Effector CD8-positive, alpha-beta T cell (primary cell): ENCODE results near the gene MTARC1.

ENCODE experiments used
- DNase-seq: peaks from one replicate; lab custom pipeline; 2025; lab: John Stamatoyannopoulos, UW

Gene MTARC1

DNA sequence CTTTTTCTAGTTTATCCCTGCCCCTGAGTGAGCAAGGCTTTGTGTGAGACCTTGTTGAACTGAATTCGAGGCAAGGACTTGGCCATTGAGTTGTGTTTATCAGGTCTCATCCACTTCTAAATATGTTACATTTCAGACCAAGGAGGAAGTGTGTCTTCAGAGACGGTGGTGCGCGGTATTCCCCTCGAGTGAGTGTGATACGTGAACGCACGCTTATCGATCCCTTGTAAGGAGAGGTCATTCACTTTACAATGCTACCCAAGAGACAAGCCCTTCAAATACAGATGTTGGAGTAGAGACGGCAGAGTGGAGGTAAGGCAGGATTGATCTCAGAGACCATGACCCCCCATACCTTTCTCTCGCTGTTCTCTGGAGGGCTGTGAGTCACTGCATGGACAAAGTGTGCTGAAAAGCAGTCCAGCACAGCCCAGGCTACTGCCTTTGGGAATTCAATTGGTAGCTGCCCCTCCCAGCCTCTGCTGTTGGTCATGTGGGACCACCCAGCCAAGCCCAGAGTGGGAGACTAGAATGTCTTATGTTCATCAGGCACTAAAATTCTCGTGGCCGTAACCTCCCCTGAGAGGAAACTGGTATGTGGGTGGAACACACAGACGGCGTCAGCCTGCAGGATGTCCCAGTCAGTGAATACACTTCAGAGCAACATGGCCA lies 16.3 kb upstream of the MTARC1 start:
- no peak for DNase-seq

DNA sequence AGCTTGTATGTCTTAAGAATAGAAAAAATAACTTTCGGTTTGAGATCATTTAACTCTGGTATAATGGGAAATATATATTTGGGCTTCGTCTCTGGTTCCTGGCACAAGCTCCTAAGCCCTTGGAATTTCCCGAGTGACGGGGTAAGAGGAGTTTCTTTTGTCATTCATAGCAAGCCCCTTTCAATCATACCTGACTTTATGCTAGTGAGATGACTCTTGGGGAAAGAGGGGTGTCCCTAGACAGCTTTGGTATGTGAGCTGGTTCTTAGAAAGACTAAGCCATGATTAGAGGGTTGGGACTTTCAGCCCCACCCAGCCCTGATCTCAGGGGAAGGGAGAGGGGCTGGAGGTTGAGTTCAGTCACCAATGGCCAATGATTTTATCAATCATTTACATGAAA lies 13.9 kb upstream of the MTARC1 start:
- no peak for DNase-seq

DNA sequence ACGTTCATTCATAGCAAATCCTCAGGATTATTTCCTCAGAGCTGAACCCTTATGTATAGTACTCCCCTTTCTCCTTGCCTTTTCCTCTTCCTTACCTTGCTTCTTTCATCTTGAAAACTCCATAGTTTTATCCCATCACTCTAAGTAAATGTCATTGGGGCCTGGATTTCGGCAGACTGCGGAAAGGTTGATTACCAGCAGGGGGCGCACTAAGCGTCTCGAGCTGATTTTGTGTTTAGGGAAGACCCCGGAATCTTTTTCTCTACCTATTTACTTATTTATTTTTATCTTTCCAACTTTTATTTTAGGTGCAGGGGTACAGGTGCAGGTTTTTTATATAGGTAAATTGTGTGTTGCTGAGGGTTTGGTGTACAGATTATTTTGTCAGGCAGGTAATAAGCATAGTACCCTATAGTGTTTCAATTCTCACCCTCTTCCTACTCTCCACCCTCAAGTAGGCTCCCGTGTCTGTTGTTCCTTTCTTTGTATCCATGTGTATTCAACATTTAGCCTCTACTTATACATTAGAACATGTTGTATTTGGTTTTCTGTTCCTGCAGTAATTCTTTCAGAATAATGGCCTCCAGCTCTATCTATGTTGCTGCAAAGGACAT lies 11.4 kb upstream of the MTARC1 start:
- no peak for DNase-seq

DNA sequence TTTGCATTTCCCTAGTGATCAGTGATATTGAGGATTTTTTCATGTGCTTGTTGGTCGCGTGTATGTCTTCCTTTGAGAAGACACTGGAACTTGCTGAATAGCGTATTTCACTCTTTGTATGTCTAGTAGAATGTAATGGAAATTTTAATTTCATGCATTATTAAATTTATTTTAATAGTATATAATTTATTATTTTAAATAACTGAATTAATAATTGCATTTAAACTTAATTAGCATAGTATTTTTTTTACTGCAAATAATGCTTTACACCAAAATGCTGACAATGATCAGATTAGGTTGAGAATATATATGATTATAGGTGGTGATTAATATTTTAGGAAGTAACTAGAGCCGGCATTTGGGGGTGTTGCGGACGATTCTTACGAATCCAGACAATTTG lies 10.5 kb upstream of the MTARC1 start:
- DNase-seq, result no peak

DNA sequence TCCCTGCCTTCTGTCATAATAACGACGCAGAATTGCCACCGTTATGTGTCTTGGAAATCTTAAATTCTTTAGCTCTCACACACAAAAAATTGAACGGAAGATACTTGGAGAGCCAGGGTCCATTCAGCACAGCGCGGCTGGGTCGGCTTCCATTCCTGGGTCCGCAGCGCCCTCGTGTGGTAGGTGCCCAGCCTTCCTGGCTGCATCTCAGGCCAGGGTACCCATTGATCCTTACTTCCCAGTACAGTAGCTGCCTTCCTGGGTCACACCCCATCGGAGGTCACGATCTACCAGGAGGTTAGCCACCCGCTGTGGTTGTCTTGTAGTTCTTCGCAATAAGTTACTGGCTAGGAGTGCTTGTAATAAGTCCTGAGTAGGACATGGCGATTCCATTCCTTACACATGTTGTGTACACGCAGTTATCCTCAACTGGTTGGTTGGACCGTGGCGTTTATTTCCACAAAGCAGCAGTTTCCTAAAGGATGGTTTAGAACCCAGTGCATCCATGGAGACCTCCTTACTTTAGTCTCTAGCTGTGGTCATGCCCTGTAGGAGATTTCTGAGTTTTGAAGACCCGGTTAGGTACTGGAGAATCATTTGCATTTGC lies 9.9 kb upstream of the MTARC1 start:
- peak; percentile 17 for DNase-seq

DNA sequence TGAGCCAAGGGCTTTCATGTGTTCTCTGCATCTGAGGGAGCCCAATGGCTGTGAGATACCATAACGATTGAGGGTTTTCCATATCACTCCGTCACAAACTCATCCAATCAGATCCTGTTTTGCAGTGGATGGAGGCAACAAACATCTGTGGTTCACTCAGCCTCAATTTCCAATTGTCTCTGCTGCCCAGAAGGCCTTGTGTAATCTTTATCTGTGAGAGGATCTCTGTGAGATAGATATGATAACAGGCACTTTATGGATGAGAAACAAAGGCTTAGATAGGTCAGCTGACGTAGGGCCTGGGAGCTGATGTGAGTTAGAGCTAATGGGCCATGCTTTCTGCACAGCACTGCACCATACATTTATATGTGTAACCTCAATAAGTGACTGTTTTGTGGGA lies 3.3 kb upstream of the MTARC1 start:
- no peak for DNase-seq

DNA sequence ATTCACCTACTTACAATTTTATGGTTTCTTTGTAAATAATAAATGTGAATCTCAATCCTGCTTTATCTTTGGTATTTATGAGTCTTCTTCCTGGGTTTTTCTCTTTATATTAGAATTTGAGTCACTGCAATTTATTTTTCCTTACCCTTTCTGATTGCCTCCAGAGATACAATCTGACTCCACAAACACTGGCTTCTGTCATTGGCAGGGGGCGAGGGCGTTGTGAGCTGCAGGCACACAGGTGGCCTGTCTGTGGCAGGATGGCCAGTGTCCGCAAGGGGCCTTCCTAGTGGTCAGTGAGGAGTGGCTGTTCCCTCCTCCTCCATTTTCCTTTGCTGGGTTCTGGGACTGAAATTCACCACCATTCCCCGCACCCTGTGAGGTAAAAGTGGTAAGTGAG lies 2.0 kb upstream of the MTARC1 start:
- no peak for DNase-seq

DNA sequence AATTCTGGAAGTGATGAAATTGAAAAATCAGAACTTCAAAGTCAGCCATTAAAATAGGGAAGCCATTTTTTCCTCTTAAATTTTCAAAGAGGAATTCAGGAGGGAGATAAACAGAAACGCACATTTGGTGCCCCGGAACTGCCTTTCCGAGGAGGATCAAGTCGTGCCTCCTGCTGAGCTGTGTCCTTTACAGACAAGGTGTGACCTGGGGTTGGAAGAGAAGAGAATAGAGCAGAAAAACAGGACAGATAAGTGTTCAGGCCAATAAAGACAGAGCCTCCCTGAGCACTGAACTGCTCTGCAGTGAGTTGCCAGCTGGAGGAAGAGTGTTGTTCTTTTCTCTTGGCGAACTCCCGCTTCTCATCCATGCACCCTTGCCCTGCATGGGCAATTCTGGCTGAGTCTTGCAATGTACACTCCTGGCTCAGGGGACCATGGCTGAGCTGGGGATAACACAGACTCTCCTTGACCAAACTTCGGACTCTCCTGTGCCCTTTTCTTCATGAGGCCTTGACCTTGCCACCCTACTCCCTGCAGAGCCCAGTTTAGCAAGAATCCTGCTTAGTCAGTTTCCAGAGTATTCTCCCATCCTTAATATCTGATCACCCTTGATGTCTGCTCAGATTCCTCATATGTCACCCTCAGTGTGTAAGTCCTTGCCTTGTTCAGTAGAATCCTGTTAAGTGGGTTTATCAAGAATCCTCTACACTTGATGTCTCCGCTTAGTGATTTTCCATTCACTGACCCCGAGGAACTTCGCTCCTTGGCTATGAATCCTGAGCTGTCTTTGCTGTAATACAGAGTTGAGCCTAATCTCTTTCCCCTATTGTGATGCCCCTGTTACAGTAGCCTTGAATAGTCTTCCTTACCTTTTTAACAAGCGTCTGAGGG lies 1.3 kb upstream of the MTARC1 start:
- DNase-seq, result no peak

DNA sequence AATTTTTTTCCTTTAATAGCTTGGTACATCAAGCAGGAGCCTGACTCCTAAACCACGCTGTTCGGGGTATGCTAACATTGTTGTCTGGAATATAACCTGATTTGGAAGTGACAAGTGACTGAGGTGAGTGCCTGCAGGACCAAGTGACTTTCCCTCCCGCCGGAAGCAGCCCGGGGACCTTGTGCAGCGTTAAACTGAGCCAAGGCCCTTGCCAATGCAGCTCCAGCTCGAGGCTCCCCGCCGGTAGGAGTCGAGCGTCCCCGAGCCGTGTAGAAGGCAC lies 716 bp upstream of the MTARC1 start:
- no peak for DNase-seq

DNA sequence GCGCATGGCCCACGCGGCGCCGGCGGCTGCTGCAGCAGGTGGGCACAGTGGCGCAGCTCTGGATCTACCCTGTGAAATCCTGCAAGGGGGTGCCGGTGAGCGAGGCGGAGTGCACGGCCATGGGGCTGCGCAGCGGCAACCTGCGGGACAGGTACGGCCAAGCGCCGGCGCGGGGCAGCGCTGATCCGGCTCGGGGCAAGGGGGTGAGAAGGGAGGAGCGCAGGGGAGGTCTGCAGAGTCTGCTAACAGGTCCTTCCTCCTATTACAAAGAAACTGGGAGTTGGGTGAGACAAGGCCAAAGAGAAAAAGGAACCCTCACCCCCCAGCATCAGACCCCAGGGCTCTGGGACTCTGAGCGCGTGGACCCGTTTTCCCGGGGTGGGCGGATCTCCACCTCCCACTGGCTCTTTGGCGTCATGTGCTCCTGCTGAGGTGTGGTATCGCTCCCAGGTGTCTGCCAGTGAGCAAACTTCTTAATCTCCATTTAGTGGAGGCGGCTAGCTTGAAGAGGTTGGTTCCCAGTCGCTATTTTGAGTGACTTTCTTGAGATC lies 431 bp downstream of the MTARC1 start:
- DNase-seq, result no peak

DNA sequence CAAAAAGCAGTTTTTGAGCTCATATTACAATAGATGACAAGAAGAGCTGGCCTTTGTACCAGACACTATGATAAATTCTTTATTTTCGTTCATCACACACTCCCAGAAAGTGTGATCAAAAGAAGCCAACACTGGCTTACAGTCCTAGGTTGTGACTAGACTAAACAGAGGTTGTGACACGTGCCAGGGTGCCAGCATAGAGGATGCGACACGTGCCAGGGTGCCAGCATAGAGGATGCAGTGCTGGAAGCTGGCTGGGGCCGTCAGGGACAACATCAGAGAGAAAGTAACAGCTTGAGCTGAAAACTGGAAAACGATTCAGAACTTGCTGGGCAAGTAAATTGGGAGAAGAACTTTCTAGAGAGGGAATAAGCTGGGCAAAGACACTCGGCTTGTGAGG lies 2.2 kb downstream of the MTARC1 start:
- no peak for DNase-seq

DNA sequence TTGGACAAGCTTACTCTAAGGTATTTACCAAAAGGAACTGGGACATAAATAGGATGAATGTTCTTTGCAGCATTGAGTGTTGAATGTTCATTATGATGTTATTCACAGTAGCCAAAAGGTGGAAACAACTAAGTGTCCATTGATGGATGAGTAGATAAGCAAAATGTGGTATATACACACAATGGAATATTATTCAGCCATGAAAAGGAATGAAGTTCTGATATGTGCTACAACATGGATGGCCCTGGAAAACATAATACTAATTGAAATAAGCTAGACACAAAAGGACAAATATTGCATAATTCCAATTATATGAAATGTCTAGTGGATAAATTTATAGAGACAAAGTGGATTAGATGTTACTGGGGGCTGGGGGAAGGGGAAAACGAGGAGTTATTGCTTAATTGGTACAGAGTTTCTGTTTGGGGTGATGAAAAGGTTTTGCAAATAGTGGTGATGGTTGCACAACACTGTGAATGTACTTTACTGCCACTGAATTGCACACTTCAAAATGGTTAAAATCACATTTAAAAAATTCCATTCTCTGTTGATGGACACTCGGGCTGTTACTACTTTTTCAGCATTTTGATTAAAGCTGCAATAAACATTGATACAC lies 2.9 kb downstream of the MTARC1 start:
- no peak for DNase-seq

DNA sequence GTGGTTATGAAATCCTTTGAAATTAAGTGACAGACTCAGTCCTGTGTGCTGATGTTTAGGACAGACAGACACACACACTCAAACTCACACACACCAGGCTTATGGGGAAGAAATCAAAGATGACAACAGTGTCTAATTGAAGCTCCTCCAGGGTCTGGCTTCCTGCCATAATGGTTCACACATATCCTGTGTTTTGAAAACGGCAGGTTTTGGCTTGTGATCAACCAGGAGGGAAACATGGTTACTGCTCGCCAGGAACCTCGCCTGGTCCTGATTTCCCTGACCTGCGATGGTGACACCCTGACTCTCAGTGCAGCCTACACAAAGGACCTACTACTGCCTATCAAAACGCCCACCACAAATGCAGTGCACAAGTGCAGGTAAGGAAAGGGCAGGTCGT lies 4.6 kb downstream of the MTARC1 start:
- DNase-seq, result no peak

DNA sequence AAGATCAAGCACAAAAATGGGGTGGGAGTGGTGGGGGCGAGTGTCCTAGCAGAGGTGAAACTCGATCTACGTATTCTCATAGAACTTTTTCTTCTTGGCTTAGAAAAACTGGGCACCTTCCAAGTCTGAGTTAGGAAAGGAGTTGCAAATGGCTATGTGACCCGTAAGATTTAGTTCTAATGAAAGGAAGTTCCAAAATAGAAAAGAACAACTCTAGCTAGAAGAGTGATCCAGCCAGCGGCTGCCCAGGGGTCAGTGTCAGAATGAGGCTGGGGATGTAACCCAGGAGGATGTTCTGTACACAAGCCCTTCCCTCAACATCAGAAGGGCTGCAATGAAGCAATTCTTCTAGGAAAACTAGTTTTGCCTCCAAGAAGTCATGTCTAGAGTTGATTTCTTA lies 5.2 kb downstream of the MTARC1 start:
- DNase-seq, result no peak

DNA sequence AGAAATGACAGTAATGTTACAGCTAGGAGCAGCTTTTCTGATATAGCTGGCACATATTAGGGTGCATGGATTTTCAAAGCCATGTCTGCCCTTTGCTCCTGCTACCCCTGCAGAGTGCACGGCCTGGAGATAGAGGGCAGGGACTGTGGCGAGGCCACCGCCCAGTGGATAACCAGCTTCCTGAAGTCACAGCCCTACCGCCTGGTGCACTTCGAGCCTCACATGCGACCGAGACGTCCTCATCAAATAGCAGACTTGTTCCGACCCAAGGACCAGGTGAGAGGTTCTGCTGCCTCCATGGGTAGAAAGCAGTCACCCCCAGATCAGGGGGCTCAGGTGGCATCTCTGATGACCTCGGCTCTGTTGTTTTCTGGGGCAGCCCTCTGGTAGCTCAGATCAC lies 9.8 kb downstream of the MTARC1 start:
- no peak for DNase-seq

DNA sequence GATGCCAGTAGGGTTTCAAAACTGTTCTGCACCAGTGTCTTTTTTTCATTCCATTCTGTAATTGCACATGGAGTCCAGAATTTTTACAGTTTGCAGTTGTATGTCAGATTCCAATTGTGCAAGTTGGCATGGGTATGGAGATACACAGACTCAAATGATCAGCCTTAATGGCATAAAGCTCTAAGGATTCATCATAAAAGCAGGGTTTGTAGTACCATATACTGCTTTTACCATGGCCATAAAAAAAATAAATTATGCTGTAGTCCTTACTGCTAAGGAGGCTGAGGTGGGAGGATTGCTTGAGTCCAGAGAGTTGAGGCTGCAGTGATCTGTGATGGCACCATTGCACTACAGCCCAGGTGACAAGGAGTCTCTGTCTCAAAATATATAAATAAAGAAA lies 10.3 kb downstream of the MTARC1 start:
- DNase-seq, result no peak

DNA sequence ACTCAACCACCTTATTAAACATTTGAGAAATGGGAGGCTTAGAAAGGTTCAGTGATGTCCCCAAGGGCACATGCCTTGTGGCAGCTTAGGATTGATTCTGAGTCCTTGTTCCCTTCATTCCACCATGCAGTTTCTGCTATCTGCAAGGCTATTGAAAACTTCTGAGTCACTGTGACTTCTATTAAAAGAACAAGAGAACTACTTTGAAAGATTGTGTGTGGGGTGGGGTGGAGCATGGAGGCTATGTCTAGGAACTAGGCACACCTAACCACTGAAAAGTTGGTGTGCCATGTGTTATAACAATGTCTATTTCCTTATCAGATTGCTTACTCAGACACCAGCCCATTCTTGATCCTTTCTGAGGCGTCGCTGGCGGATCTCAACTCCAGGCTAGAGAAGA lies 10.8 kb downstream of the MTARC1 start:
- no peak for DNase-seq

DNA sequence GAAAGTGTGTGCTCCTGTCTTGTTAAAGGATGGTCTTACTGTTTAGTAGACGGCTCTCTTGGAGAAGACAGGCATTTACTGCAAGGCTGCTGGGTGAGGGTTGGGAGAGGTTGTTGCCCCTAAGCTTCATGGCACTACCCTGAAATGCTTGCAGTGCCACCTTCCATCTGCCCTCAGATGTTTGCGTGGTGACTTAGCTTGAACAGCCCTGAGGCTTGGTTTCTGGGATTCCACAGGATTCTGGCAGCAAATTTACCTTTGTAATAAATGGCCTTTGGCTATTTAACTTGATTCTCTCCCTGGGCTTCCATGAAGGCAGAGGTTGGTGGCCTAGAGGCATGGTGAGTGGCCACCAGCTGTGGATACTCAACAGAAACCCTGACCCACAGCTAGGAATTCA lies 11.6 kb downstream of the MTARC1 start:
- DNase-seq, result no peak

DNA sequence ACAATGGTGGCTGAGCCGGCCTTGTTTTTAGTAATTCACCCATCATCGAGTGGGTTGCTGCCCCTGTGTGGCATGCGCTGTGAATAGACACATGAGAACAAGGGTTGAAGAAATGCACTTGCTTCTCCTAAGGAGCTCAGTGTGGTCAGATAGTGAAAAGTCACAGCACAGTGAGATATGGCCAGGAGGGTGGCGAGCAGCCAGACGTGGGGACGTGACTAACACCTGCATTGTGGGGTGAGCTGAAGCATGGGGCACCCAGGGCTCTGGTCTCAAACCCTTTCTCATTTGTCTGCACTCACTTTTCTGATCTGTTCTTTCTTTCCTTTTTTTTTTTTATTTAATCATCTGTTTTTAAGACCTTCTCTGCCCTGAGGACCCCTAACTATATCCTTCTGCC lies 13.5 kb downstream of the MTARC1 start:
- DNase-seq, result no peak

DNA sequence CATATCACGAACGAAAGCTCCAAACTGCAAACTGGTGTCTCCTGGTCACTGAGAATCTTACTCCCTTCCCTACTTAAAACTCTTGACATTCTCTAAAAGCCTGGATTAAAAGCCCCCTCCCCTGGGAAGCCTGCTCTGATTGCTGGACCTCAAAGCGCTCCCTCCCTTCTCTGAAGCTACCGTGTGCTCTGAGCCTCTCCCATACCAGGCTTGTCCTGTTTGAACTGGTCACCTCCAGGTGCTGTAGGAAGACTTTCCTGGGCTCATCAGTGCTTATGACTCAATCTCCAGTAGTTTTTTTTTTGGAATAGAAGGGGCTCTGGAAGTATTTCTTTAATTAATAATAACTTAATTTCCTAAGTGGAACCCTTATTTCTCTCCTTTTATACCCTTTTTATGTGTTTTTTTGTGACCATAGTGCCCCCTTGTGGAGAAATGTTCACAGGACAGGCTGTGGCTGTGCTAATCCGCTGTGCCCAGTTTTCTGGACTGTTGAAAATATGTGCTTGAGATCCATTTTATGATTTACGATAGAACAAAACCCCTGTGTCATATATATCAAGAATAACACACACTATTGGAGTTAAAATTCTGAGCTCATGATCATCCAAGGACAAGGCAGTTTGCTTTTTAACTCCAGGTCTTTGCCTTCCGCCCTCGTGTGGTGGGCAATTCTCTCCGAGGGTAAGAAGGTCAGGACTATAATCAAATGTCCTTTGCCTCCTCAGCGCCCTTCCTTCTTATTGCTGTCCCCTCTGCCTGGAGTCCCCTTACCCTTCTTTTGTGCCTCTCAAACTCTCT lies 16.9 kb downstream of the MTARC1 start:
- DNase-seq, result no peak

DNA sequence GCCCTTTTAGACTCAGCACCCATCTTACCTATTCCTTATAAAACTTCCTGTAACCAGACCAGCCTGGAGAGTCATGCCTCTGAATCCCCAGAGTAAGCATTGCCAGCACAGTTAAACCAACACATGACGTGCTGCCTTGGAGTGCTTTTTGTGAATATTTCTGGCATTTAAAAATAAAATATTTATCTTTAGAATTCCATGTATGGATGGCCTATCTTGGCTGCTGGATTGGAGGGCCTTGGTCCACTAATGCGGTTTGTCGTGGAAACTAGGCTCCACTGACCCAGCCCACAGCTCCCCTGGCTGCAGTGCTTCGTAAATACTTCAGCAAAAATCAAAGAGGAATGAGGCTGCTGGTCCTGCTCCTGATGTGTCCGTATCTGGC lies 17.5 kb downstream of the MTARC1 start:
- no peak for DNase-seq
